Amygdala (tissue), 56 donors: ENCODE data around the gene MMS22L.

Experiments
- DNase-seq, 56 donors: peaks; one replicate each; lab custom pipeline; 2025; lab: John Stamatoyannopoulos, UW

Gene MMS22L

DNA sequence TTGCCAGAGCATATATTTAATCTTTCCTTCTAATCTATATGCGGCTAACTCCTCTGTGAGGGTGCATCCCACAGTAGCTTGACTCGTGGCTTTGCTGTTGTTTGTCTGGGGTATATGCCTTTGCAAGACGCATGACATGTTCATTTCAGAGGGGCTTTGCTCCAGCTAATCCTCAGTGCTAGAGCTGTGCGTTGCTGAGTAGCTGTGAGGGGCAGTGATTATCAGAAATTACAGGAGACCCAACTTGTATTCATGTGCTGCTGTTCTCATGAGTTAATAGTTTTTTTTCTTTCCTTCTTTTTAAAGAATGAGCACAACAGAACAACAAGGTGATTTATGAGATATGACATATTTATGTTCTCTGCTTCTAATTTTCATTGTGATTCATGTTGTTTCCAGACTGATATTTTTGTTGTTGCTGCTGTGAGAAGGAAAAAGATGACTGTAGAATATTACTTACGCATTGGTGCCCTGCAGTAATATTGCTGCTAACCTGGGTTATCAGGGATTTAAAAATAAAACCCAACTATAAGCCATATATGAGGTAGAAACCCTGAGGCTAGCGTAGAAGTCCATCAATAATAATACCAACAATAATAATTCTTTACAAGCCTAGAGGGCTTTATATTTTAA is 190.2 kb downstream of the MMS22L start:
- no peak for DNase-seq
